ENCODE measurements around the gene RMC1.

- TF ChIP-seq CTCF (IDR thresholded peaks at IDR 0.05) (no peak), POLR2A (IDR thresholded peaks at IDR 0.05) (no peak)
Measured at GRCh38 chr18:23495723-23496440, 7.4 kb upstream of the RMC1 start.

Measured in testis (tissue), 2 donors.